HL-60 (cell line): ENCODE measurements around the gene RET.

Source experiments
- DNase-seq, 2 experiments: peaks; one replicate each; pipeline ENCODE4 v3.0.0-alpha.2; 2010 to 2020; ENCODE audit warnings: low read depth in 1 of 2, low spot score in 1 of 2
- H3K27ac ChIP-seq: fragments of 250-450 bp; sonication (Bioruptor Pico); replicated peaks from 2 replicates; pipeline ENCODE4 v1.5.1; 2020; ENCODE audit warnings: mild to moderate bottlenecking, moderate library complexity
- H3K27me3 ChIP-seq: fragments of 250-450 bp; sonication (Bioruptor Pico); 2 replicates; pipeline ENCODE4 v1.5.1; 2021; ENCODE audit warnings: mild to moderate bottlenecking, moderate library complexity; ENCODE audit not compliant: insufficient read depth, poor library complexity, severe bottlenecking
- H3K4me3 ChIP-seq: replicated peaks from 2 replicates; pipeline ENCODE4 v1.5.1; 2011; ENCODE audit warnings: mild to moderate bottlenecking, control low read depth, low read length; ENCODE audit not compliant: insufficient read depth
- GABPA ChIP-seq: IDR thresholded peaks from 2 replicates; pipeline ENCODE4 v1.6.1; 2012; ENCODE audit warnings: low read depth
- POLR2AphosphoS5 ChIP-seq: IDR thresholded peaks from 2 replicates; pipeline ENCODE4 v1.6.1; 2012; ENCODE audit warnings: low read depth
- SPI1 ChIP-seq: IDR thresholded peaks from 2 replicates; pipeline ENCODE4 v1.6.1; 2012; ENCODE audit warnings: low read depth, mild to moderate bottlenecking, borderline replicate concordance
- TF ChIP-seq, protein P1 (sequence below): IDR thresholded peaks from one replicate; pipeline ENCODE4 v1.5.1; 2011; ENCODE audit warnings: low read length, control low read depth, inconsistent platforms; ENCODE audit not compliant: insufficient read depth
- TF ChIP-seq, protein P2 (sequence below): IDR thresholded peaks from 2 replicates; pipeline ENCODE4 v1.6.1; 2012; ENCODE audit warnings: low read depth; ENCODE audit not compliant: insufficient replicate concordance

RET gene

DNA sequence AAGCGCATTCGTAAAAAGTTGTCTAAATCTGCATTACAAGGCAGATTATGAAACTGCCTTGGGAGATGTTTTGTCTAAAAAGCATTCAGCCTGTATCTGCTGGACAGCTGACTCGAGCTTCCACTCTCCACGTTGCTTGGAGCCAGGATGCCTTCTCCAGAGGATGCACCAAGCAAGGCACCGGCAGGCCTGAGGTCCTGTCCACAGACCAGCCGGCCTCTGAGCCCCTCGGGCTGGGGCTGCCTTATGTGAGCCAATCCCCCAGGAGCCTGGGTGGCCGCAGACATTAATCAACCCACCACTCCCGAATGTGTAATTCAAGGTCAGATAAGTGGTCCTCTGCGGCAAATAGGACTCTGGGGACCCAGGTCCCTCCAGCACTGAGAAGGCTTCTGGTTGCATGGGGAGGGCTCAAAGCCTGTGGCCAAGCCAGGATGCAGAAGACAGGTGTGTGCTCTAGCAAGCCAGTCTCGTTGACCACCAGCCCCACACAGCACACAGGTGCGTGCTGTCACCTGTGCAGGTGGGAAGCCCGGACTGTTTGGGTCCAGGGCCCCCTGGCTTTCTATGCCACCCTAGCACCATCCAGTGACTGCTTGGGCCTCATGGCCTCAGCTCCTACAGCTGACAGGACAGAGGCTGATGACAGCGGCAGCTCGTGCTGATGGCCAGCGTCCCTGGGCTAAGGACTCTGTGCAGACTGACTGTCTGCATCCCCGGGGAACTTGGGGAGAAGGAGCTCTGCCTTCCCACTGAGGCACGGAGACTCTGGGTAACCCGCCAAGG is 4.8 kb upstream of the RET start:
- Histone ChIP-seq H3K27me3 (no peaks in the 10 kb centered on the region), H3K27ac (no peak overlapping the region), H3K4me3 (no peak overlapping the region)
- no peak for TF ChIP-seq POLR2AphosphoS5
- no peak for TF ChIP-seq SPI1
- TF ChIP-seq, protein P1, sequence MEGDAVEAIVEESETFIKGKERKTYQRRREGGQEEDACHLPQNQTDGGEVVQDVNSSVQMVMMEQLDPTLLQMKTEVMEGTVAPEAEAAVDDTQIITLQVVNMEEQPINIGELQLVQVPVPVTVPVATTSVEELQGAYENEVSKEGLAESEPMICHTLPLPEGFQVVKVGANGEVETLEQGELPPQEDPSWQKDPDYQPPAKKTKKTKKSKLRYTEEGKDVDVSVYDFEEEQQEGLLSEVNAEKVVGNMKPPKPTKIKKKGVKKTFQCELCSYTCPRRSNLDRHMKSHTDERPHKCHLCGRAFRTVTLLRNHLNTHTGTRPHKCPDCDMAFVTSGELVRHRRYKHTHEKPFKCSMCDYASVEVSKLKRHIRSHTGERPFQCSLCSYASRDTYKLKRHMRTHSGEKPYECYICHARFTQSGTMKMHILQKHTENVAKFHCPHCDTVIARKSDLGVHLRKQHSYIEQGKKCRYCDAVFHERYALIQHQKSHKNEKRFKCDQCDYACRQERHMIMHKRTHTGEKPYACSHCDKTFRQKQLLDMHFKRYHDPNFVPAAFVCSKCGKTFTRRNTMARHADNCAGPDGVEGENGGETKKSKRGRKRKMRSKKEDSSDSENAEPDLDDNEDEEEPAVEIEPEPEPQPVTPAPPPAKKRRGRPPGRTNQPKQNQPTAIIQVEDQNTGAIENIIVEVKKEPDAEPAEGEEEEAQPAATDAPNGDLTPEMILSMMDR = no peak
- no peak for TF ChIP-seq GABPA
- DNase-seq = no peak

DNA sequence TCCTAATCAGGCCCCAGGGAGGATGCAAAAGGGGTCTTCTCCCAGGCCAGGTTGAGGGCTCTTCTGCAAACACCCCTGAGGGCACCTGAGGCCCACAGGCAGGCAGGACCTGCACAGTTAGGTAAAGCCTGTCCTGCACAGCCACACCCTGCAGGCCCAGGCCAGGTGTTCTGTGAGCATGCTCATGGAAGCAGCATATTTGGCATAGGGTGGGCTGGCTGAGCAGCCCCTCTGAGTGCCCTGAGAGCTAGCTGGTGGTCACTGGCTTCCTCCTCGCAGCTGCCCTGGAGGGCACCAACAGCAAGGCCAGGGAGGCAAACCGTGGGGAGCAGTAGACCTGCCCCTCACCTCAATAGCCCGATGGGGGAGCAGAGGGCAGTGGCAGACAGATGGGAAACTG is 3.7 kb upstream of the RET start:
- TF ChIP-seq SPI1 = no peak
- TF ChIP-seq, protein P2, sequence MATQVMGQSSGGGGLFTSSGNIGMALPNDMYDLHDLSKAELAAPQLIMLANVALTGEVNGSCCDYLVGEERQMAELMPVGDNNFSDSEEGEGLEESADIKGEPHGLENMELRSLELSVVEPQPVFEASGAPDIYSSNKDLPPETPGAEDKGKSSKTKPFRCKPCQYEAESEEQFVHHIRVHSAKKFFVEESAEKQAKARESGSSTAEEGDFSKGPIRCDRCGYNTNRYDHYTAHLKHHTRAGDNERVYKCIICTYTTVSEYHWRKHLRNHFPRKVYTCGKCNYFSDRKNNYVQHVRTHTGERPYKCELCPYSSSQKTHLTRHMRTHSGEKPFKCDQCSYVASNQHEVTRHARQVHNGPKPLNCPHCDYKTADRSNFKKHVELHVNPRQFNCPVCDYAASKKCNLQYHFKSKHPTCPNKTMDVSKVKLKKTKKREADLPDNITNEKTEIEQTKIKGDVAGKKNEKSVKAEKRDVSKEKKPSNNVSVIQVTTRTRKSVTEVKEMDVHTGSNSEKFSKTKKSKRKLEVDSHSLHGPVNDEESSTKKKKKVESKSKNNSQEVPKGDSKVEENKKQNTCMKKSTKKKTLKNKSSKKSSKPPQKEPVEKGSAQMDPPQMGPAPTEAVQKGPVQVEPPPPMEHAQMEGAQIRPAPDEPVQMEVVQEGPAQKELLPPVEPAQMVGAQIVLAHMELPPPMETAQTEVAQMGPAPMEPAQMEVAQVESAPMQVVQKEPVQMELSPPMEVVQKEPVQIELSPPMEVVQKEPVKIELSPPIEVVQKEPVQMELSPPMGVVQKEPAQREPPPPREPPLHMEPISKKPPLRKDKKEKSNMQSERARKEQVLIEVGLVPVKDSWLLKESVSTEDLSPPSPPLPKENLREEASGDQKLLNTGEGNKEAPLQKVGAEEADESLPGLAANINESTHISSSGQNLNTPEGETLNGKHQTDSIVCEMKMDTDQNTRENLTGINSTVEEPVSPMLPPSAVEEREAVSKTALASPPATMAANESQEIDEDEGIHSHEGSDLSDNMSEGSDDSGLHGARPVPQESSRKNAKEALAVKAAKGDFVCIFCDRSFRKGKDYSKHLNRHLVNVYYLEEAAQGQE = no peak
- TF ChIP-seq, protein P1 = no peak
- TF ChIP-seq POLR2AphosphoS5 = no peak
- no peak for TF ChIP-seq GABPA
- Histone ChIP-seq H3K27me3 (peaks cover 3% of the 10 kb centered on the region), H3K27ac (no peak overlapping the region), H3K4me3 (no peak overlapping the region)
- DNase-seq = no peak

DNA sequence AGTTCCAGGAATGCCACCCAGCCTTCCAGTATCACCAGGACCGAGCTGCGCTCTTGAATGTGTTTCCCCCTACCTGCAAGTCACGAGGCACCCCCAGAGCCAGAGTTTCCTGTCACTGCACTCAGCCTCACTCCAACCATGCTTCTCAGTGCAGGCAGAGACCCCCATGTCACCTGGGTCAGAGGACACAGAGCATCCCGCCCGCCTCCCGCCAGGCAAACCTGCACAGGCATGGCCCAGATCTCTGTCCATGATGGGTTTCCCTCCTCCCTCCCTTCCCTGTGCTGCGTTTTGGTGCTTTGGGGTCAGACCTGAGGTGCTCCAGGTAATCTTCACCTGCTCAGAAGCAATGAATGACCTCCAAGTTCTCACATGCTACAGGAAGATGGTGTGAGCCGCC is 3.1 kb upstream of the RET start:
- no peak overlapping the region for H3K27ac ChIP-seq
- no peak overlapping the region for H3K4me3 ChIP-seq
- peaks cover 3% of the 10 kb centered on the region for H3K27me3 ChIP-seq
- TF ChIP-seq SPI1 (no peak), GABPA (no peak), POLR2AphosphoS5 (no peak)
- TF ChIP-seq, protein P2 = no peak
- TF ChIP-seq, protein P1 = no peak
- DNase-seq = no peak
